HG02571 (cell line): ENCODE data around the gene SFT2D2.

Experiments
- ATAC-seq: cut with Tn5 transposase; IDR thresholded peaks from one replicate; pipeline ENCODE4 v1.9.1; 2021; ENCODE audit warnings: mild to moderate bottlenecking, moderate library complexity; ENCODE audit not compliant: unreplicated experiment

Gene SFT2D2

DNA sequence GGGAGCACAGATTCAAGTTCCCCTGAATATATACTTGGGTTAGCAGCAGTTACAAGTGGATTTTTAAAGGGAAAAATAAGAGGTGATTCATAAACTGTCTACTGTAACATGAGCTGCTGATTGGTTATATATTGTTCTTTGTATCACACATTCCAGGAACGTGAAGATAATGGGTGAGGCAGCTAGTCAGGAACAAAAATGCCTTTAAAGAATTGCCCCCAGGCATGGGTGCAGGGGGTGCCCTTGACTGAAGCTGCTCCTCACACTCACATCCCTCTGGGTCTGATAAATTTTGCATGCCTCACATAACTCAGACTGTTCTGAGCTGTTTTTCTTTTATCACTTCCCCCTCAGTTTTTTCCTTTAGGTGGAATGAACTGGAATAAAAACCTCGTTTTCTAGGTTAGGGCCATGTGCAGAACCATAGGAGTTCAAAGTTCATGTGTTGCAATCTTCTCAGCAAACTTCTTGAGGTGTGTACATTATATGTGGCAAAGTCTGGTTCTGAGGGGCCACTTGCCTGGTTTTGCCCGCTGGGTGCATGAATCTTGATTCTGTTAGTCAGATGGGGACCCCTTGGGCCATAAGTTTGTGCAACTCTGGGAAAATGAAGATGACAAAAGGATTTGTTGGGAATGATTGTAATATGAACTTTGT, 76.0 kb downstream of the SFT2D2 start:
- ATAC-seq, result no peak
